H9 (cell line): ENCODE results near the gene TMEM92. TPM values are rescaled to one million over a fixed set of nuclear protein-coding genes. Genes with fewer than 3 reads are reported as not detected.
A peak's percentile ranks its signal among the peaks of the same experiment; 100 is the strongest.

Source experiments
- DNase-seq: peaks from one replicate; pipeline ENCODE4 v3.0.0-alpha.2; 2017
- H2AFZ ChIP-seq: one replicate; pipeline ENCODE4 v1.6.1; 2013; ENCODE audit warnings: mild to moderate bottlenecking, low read length, control low read depth, moderate library complexity
- H2AK5ac ChIP-seq: 2 replicates; pipeline ENCODE4 v1.6.1; 2013; ENCODE audit warnings: low read length, control low read depth, mixed read lengths; ENCODE audit not compliant: insufficient read length
- H2BK120ac ChIP-seq: one replicate; pipeline ENCODE4 v1.6.1; 2013; ENCODE audit warnings: low read depth, mild to moderate bottlenecking, low read length, control low read depth, inconsistent platforms; ENCODE audit not compliant: poor library complexity, severe bottlenecking
- H2BK12ac ChIP-seq: 2 replicates; pipeline ENCODE4 v1.6.1; 2013; ENCODE audit warnings: low read length, control low read depth, mixed read lengths, low read depth; ENCODE audit not compliant: insufficient read length
- H2BK15ac ChIP-seq: 2 replicates; pipeline ENCODE4 v1.6.1; 2013; ENCODE audit warnings: low read depth, low read length, control low read depth
- H2BK20ac ChIP-seq: one replicate; pipeline ENCODE4 v1.6.1; 2013; ENCODE audit warnings: low read depth, mild to moderate bottlenecking, low read length, control low read depth, inconsistent platforms; ENCODE audit not compliant: poor library complexity, severe bottlenecking
- H2BK5ac ChIP-seq: 2 replicates; pipeline ENCODE4 v1.6.1; 2013; ENCODE audit warnings: low read length, control low read depth, mixed read lengths; ENCODE audit not compliant: insufficient read length
- H3K14ac ChIP-seq: 2 replicates; pipeline ENCODE4 v1.6.1; 2013; ENCODE audit warnings: low read length, control low read depth; ENCODE audit not compliant: insufficient read depth
- H3K18ac ChIP-seq: 2 replicates; pipeline ENCODE4 v1.6.1; 2013; ENCODE audit warnings: low read depth, mild to moderate bottlenecking, mixed read lengths, low read length, control low read depth; ENCODE audit not compliant: insufficient read length
- H3K23ac ChIP-seq: 2 replicates; pipeline ENCODE4 v1.6.1; 2013; ENCODE audit warnings: low read length, control low read depth, mixed read lengths, low read depth; ENCODE audit not compliant: insufficient read length
- H3K23me2 ChIP-seq: 2 replicates; pipeline ENCODE4 v1.6.1; 2013; ENCODE audit warnings: low read depth, mild to moderate bottlenecking, mixed read lengths, low read length, control low read depth; ENCODE audit not compliant: insufficient read length, poor library complexity, severe bottlenecking
- H3K27ac ChIP-seq: 2 replicates; pipeline ENCODE4 v1.5.1; 2013; ENCODE audit warnings: low read length, control low read depth, mixed read lengths, low read depth; ENCODE audit not compliant: insufficient read length
- H3K27me3 ChIP-seq: 2 replicates; pipeline ENCODE4 v1.6.1; 2013; ENCODE audit warnings: low read length, control low read depth, inconsistent platforms; ENCODE audit not compliant: insufficient read depth
- H3K4ac ChIP-seq: 2 replicates; pipeline ENCODE4 v1.6.1; 2013; ENCODE audit warnings: low read depth, mild to moderate bottlenecking, control low read depth, inconsistent platforms, low read length, moderate library complexity
- H3K4me1 ChIP-seq: 2 replicates; pipeline ENCODE4 v1.6.1; 2013; ENCODE audit warnings: low read length, control low read depth, inconsistent platforms; ENCODE audit not compliant: insufficient read depth
- H3K4me2 ChIP-seq: 2 replicates; pipeline ENCODE4 v1.6.1; 2013; ENCODE audit warnings: low read length, control low read depth, mixed read lengths; ENCODE audit not compliant: insufficient read length, insufficient read depth
- H3K56ac ChIP-seq: 2 replicates; pipeline ENCODE4 v1.6.1; 2013; ENCODE audit warnings: low read depth, mild to moderate bottlenecking, mixed read lengths, low read length, control low read depth; ENCODE audit not compliant: insufficient read length
- H3K79me1 ChIP-seq: 2 replicates; pipeline ENCODE4 v1.6.1; 2013; ENCODE audit warnings: low read depth, mild to moderate bottlenecking, moderate library complexity, low read length, control low read depth, inconsistent platforms; ENCODE audit not compliant: insufficient read depth, poor library complexity, severe bottlenecking
- H3K79me2 ChIP-seq: 2 replicates; pipeline ENCODE4 v1.6.1; 2013; ENCODE audit warnings: low read length, control low read depth, inconsistent platforms; ENCODE audit not compliant: insufficient read depth
- H3K9ac ChIP-seq: 2 replicates; pipeline ENCODE4 v1.6.1; 2013; ENCODE audit warnings: low read length, control low read depth, mixed read lengths; ENCODE audit not compliant: insufficient read length; ENCODE audit errors: extremely low read depth
- H3K9me3 ChIP-seq: one replicate; pipeline ENCODE4 v1.6.1; 2013; ENCODE audit warnings: low read depth, low read length, inconsistent platforms; ENCODE audit not compliant: control insufficient read depth
- H3T11ph ChIP-seq: one replicate; pipeline ENCODE4 v1.6.1; 2013; ENCODE audit warnings: mild to moderate bottlenecking, low read length, control low read depth, inconsistent platforms
- H4K20me1 ChIP-seq: one replicate; pipeline ENCODE4 v1.6.1; 2013; ENCODE audit not compliant: control insufficient read depth, insufficient read length, insufficient read depth
- H4K5ac ChIP-seq: 2 replicates; pipeline ENCODE4 v1.6.1; 2013; ENCODE audit warnings: low read depth, mild to moderate bottlenecking, mixed read lengths, low read length, control low read depth; ENCODE audit not compliant: insufficient read length
- H4K8ac ChIP-seq: replicated peaks from 2 replicates; pipeline ENCODE4 v1.6.1; 2013; ENCODE audit warnings: low read length, control low read depth, mixed read lengths, low read depth; ENCODE audit not compliant: insufficient read length
- H4K91ac ChIP-seq: 2 replicates; pipeline ENCODE4 v1.6.1; 2013; ENCODE audit warnings: low read depth, mild to moderate bottlenecking, moderate library complexity, mixed read lengths, low read length, control low read depth; ENCODE audit not compliant: insufficient read length
- H3K27ac Mint-ChIP-seq, 3 experiments: 2 replicates in 2 of 3; 3 replicates in 1 of 3; pipeline ENCODE4 v1.8.0; 2020 to 2021; ENCODE audit warnings: mixed read lengths in 3 of 3, mild to moderate bottlenecking in 1 of 3, moderate library complexity in 1 of 3
- H3K27me3 Mint-ChIP-seq: 2 replicates; pipeline ENCODE4 v1.8.0; 2021; ENCODE audit warnings: low read depth, mild to moderate bottlenecking, moderate library complexity, mixed read lengths
- H3K36me3 Mint-ChIP-seq, 3 experiments: 2 replicates in 2 of 3; 3 replicates in 1 of 3; pipeline ENCODE4 v1.8.0; 2020 to 2021; ENCODE audit warnings: low read depth in 3 of 3, mixed read lengths in 3 of 3; ENCODE audit not compliant: insufficient read depth in 1 of 3
- H3K4me1 Mint-ChIP-seq, 2 experiments: 2 replicates each; pipeline ENCODE4 v1.8.0; 2020; ENCODE audit warnings: mixed read lengths in 2 of 2
- H3K4me3 Mint-ChIP-seq, 2 experiments: 2 replicates in 1 of 2; 3 replicates in 1 of 2; pipeline ENCODE4 v1.8.0; 2020 to 2021; ENCODE audit warnings: mild to moderate bottlenecking in 2 of 2, mixed read lengths in 2 of 2, moderate library complexity in 1 of 2
- H3K9me3 Mint-ChIP-seq, 2 experiments: 2 replicates in 1 of 2; 3 replicates in 1 of 2; pipeline ENCODE4 v1.8.0; 2020; ENCODE audit warnings: mild to moderate bottlenecking in 2 of 2, mixed read lengths in 2 of 2, moderate library complexity in 1 of 2
- WGBS: extraction: QIAGEN DNeasy Blood & Tissue Kit; methylation state at CpG from one replicate; pipeline ENCODE4 v1.1.7; 2013; ENCODE audit warnings: missing lambda C conversion rate, low lambda C conversion rate, mixed read lengths; ENCODE audit not compliant: insufficient read length; ENCODE audit errors: extremely low coverage; 5-methylcytosine and 5-hydroxymethylcytosine counted together
- total RNA-seq: library from RNA; stranded (reverse); gene quantifications from 2 replicates; pipeline ENCODE4 v1.2.1, GENCODE V29; 2021
- TF ChIP-seq, protein P1 (sequence below): fragments of 200-600 bp; sonication (generic); conservative IDR thresholded peaks from 3 replicates; pipeline ENCODE4 v1.8.0; 2021; ENCODE audit warnings: antibody characterized with exemption, mild to moderate bottlenecking

Gene TMEM92
- total RNA-seq, 1 experiment from 2014 or later, result 10.9 TPM

DNA sequence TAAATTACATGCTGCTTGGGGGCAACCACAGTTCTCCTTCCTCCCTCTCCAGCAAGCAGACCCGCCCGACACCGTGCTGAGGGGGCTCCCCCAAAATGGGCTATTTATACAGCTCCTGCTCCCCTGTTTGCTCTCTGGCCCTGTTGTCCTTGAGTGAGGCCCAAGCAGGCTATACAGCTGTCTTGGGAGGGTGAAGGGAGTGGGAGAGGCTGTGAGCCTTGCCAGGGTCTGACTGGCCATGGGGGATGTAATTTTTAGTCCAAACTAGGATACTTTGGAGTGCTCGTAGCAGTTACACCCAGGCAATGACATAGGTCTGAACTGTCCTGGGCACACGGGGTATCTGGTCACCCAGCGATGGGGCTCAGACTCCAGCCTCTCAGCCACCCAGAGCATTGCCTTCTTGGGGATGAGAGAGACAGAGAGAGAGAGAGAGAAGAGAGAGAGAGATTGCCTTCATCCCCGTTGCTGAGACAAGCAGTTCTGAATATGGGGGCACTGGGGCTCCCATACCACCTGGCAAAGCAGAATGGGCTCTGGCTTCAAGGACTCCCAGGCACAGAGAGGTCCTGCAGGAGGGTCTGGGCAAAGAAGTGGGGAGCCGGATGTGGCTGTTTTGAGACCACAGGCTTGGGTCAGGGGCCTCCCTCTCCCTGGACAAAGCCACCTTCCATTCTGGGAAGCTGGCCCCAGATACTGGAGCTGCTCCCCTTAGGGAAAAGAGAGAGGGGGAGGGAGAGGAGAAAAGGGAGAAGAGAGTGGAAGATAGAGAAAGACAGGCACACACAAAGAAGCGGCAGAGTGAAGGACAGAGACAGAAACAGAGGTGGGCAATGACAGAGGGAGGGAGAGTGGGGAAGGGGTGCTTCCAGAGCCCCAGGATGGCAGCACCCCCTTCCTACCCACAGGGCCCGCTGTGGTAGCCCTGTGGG is 10.7 kb upstream of the TMEM92 start:
- H2AFZ ChIP-seq, result no peak overlapping the region

More for the DNA sequence above, 10.7 kb upstream of the TMEM92 start:
- Histone ChIP-seq H3K27me3 (no peaks in the 10 kb centered on the region), H2BK15ac (no peak overlapping the region), H3T11ph (no peak overlapping the region), H3K4me2 (peak overlapping the region; percentile 4), H2BK12ac (no peak overlapping the region), H3K9ac (no peak overlapping the region), H2BK5ac (no peak overlapping the region), H3K56ac (no peak overlapping the region), H3K4me1 (no peaks in the 10 kb centered on the region), H2BK20ac (no peak overlapping the region), H3K79me2 (no peaks in the 10 kb centered on the region), H3K4ac (no peak overlapping the region), H3K79me1 (no peaks in the 10 kb centered on the region), H3K18ac (no peak overlapping the region), H4K8ac (no peak overlapping the region), H3K23me2 (no peaks in the 10 kb centered on the region), H4K20me1 (no peaks in the 10 kb centered on the region), H3K14ac (no peak overlapping the region), H3K23ac (no peak overlapping the region), H2AK5ac (no peak overlapping the region), H2BK120ac (no peak overlapping the region), H3K9me3 (no peaks in the 10 kb centered on the region), H3K27ac (no peak overlapping the region), H4K91ac (no peak overlapping the region), H4K5ac (no peak overlapping the region)
- Mint-ChIP-seq H3K27me3 (peaks cover 24% of the 10 kb centered on the region), H3K9me3 (no peaks in the 10 kb centered on the region), H3K36me3 (no peaks in the 10 kb centered on the region; a peak in 1 of 7 replicates), H3K4me1 (peaks cover 26 to 50% of the 10 kb centered on the region in 2 experiments), H3K27ac (no peak overlapping the region), H3K4me3 (peak overlapping the region; percentile 26 to 47; a peak in 3 of 5 replicates)
- DNase-seq, result peak; percentile 30
- TF ChIP-seq, protein P1, sequence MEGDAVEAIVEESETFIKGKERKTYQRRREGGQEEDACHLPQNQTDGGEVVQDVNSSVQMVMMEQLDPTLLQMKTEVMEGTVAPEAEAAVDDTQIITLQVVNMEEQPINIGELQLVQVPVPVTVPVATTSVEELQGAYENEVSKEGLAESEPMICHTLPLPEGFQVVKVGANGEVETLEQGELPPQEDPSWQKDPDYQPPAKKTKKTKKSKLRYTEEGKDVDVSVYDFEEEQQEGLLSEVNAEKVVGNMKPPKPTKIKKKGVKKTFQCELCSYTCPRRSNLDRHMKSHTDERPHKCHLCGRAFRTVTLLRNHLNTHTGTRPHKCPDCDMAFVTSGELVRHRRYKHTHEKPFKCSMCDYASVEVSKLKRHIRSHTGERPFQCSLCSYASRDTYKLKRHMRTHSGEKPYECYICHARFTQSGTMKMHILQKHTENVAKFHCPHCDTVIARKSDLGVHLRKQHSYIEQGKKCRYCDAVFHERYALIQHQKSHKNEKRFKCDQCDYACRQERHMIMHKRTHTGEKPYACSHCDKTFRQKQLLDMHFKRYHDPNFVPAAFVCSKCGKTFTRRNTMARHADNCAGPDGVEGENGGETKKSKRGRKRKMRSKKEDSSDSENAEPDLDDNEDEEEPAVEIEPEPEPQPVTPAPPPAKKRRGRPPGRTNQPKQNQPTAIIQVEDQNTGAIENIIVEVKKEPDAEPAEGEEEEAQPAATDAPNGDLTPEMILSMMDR, result no peak
- no CpG with 5 or more reads among the region's 10 CpGs for WGBS
